Esophagus mucosa (tissue), 1 donor: ENCODE data around the gene CLDND2. TPM values are rescaled to one million over a fixed set of nuclear protein-coding genes. Genes with fewer than 3 reads are reported as not detected.
A peak's percentile ranks its signal among the peaks of the same experiment; 100 is the strongest.

Source experiments
- ATAC-seq: fragments of 200-7000 bp; cut with Tn5 transposase; one replicate; pipeline ENCODE4 v1.9.1; 2020
- total RNA-seq: library from RNA; stranded (reverse); gene quantifications from one replicate; pipeline ENCODE4 v1.2.4, GENCODE V29; 2023
- donor health status: DM: yes; HTN: yes; CAD: no.

The CLDND2 gene
- total RNA-seq, 1 donor from 2014 or later: 1.1 TPM

GRCh38 chr19:51380379-51380778 is 11.6 kb upstream of the CLDND2 start:
- peak; percentile 11 for ATAC-seq

GRCh38 chr19:51377422-51377821 is 8.6 kb upstream of the CLDND2 start:
- ATAC-seq: no peak

- ATAC-seq: no peak
These were observed 6.9 kb upstream of the CLDND2 start for GRCh38 chr19:51375504-51376221.

GRCh38 chr19:51372649-51373504 is 4.1 kb upstream of the CLDND2 start, which contains the start of gene NKG7:
Gene NKG7, minus strand, starts transcription at chr19:51372654. Its CDS starts 119 bp downstream, at chr19:51372535.
- ATAC-seq: no peak

- no peak for ATAC-seq
These were observed 3.3 kb upstream of the CLDND2 start for GRCh38 chr19:51372021-51372648.

- ATAC-seq: no peak
These were observed 2.4 kb upstream of the CLDND2 start for GRCh38 chr19:51371186-51371690.

- no peak for ATAC-seq
These were observed 1.4 kb upstream of the CLDND2 start for GRCh38 chr19:51370230-51370629.

- ATAC-seq: peak; percentile 93
These were observed 1.0 kb downstream of the CLDND2 start for GRCh38 chr19:51367565-51368365.

GRCh38 chr19:51367255-51367564 is 1.6 kb downstream of the CLDND2 start:
- ATAC-seq: no peak

GRCh38 chr19:51366389-51367254 is 2.2 kb downstream of the CLDND2 start:
- ATAC-seq: peak; percentile 79

- ATAC-seq: no peak
These were observed 2.8 kb downstream of the CLDND2 start, which contains the start of gene ETFB for GRCh38 chr19:51365965-51366388. Gene ETFB, minus strand, starts transcription at chr19:51366388. Its CDS starts 62 bp downstream, at chr19:51366326.

- ATAC-seq: no peak
These were observed 3.4 kb downstream of the CLDND2 start for GRCh38 chr19:51365211-51365964.

GRCh38 chr19:51364200-51365106 is 4.3 kb downstream of the CLDND2 start:
- ATAC-seq: peak; percentile 7

GRCh38 chr19:51361239-51361638 is 7.6 kb downstream of the CLDND2 start:
- no peak for ATAC-seq

GRCh38 chr19:51359294-51359693 is 9.5 kb downstream of the CLDND2 start:
- ATAC-seq: peak; percentile 77

GRCh38 chr19:51357952-51358351 is 10.9 kb downstream of the CLDND2 start:
- ATAC-seq: no peak

- ATAC-seq: no peak
These were observed 12.5 kb downstream of the CLDND2 start for GRCh38 chr19:51356159-51356801.

GRCh38 chr19:51354742-51355148 is 14.1 kb downstream of the CLDND2 start:
- no peak for ATAC-seq
